ENCODE data around the gene MAST4.

DNA sequence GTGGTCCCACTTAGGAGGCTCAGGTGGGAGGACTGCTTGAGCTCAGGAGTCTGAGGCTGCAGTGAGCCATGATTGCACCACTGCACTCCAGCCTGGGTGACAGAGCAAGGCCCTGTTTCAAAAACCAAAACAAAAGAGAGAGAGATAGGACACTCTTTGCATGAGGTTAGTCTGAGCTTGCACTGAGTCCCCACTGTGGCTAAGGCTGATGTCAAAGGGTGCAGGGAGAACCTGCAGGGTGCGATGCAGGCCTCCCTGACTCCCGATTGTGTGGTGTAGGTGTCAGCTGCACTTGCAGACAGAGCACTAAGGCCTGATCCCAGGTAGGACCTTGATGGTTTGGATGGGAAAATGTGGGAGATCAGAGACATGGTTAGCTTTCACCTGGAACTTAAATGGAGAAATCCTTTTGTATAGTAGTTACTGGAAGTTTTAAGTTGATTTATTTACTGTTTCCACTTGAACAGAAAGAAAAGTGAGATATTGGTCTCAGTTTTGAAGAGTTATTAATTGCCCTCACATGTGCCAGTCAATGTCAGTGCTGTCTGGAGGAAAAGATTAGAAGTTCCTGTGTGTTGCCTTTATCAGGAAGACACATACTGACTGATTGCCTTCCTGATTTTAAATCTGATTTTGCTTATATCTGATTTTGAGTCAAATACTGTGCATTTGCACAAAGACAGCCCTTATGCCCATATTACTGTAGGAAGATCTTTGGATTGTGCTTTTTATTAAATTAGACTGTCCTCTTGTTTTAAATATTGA, 260.0 kb downstream of the MAST4 start:
- TF ChIP-seq POLR2AphosphoS5 (IDR thresholded peaks at IDR 0.05; ENCODE audit: low read depth, low read length): no peak
- no peak for TF ChIP-seq POLR2A (IDR thresholded peaks at IDR 0.05; ENCODE audit: low read depth, low read length)
- TF ChIP-seq SPI1 (IDR thresholded peaks at IDR 0.05; ENCODE audit: low read depth, low read length): no peak
- TF ChIP-seq TAF1 (IDR thresholded peaks at IDR 0.05; ENCODE audit: low read depth, low read length): no peak
- TF ChIP-seq POU2F2 (IDR thresholded peaks at IDR 0.05; ENCODE audit: low read depth, low read length): no peak

All from GM12891 (cell line).